ENCODE data around the gene SPPL2B.

DNA sequence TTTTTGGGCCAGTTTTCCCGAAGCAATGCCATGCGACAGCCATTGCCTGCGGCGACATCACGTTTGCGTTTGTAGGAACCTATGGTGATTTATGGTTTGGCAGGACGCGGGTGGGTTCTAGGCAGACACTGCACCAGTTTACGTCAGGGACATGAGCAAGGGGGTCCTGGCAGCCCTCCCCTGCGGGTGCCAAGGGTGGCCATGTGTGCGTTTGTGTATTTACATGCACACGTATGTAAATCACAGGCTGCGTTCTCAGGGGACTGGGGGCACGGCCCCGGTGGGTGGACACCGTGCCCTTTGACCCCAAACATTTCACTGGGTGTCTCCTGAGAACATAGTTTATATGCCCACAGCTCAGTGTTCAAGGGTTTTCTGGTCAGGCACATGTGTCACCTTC, 22.2 kb downstream of the SPPL2B start:
- TF ChIP-seq NFE2 (IDR thresholded peaks at IDR 0.05; ENCODE audit: low read depth), result no peak
- no peak for TF ChIP-seq PREB (CRISPR knock-in tag; IDR thresholded peaks at IDR 0.05)
- TF ChIP-seq HMG20B (CRISPR knock-in tag; IDR thresholded peaks at IDR 0.05), result no peak
- TF ChIP-seq EZH2 (IDR thresholded peaks at IDR 0.05; ENCODE audit: borderline replicate concordance, low read depth, low read length), result no peak
- no peak for TF ChIP-seq GTF2F1 (IDR thresholded peaks at IDR 0.05; ENCODE audit: low read depth, low read length)

All from K562 (cell line).